ENCODE measurements around the gene PRR16. TPM values are rescaled to one million over a fixed set of nuclear protein-coding genes. Genes with fewer than 3 reads are reported as not detected.
A peak's percentile ranks its signal among the peaks of the same experiment; 100 is the strongest.

Gene PRR16
- total RNA-seq, 1 donor from 2014 or later: 18.3 TPM

GRCh38 chr5:120466341-120467006 is 2.4 kb downstream of the PRR16 start:
- Mint-ChIP-seq H3K36me3 (ENCODE audit: unreplicated experiment) (no peaks in the 10 kb centered on the region), H3K9me3 (ENCODE audit: unreplicated experiment) (no peaks in the 10 kb centered on the region), H3K27me3 (ENCODE audit: unreplicated experiment) (no peaks in the 10 kb centered on the region), H3K4me1 (ENCODE audit: unreplicated experiment) (peaks cover 47% of the 10 kb centered on the region), H3K27ac (ENCODE audit: unreplicated experiment) (peak overlapping the region; percentile 89), H3K4me3 (ENCODE audit: unreplicated experiment) (peak overlapping the region; percentile 94)
- TF ChIP-seq, protein P1, sequence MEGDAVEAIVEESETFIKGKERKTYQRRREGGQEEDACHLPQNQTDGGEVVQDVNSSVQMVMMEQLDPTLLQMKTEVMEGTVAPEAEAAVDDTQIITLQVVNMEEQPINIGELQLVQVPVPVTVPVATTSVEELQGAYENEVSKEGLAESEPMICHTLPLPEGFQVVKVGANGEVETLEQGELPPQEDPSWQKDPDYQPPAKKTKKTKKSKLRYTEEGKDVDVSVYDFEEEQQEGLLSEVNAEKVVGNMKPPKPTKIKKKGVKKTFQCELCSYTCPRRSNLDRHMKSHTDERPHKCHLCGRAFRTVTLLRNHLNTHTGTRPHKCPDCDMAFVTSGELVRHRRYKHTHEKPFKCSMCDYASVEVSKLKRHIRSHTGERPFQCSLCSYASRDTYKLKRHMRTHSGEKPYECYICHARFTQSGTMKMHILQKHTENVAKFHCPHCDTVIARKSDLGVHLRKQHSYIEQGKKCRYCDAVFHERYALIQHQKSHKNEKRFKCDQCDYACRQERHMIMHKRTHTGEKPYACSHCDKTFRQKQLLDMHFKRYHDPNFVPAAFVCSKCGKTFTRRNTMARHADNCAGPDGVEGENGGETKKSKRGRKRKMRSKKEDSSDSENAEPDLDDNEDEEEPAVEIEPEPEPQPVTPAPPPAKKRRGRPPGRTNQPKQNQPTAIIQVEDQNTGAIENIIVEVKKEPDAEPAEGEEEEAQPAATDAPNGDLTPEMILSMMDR (IDR thresholded peaks at IDR 0.05): no peak
- DNase-seq (ENCODE audit: extremely low spot score, unreplicated experiment): no peak

- H3K4me1 Mint-ChIP-seq (ENCODE audit: unreplicated experiment): peaks cover 56% of the 10 kb centered on the region
- TF ChIP-seq, protein P1 (IDR thresholded peaks at IDR 0.05): no peak
- no peak overlapping the region for H3K27ac Mint-ChIP-seq (ENCODE audit: unreplicated experiment)
- no peaks in the 10 kb centered on the region for H3K36me3 Mint-ChIP-seq (ENCODE audit: unreplicated experiment)
- no peak for DNase-seq (ENCODE audit: extremely low spot score, unreplicated experiment)
- no peaks in the 10 kb centered on the region for H3K27me3 Mint-ChIP-seq (ENCODE audit: unreplicated experiment)
- no peaks in the 10 kb centered on the region for H3K9me3 Mint-ChIP-seq (ENCODE audit: unreplicated experiment)
- no peak overlapping the region for H3K4me3 Mint-ChIP-seq (ENCODE audit: unreplicated experiment)
Observed at GRCh38 chr5:120471971-120472370, 7.9 kb downstream of the PRR16 start.

- no peak for DNase-seq (ENCODE audit: extremely low spot score, unreplicated experiment)
- Mint-ChIP-seq H3K36me3 (ENCODE audit: unreplicated experiment) (no peaks in the 10 kb centered on the region), H3K4me1 (ENCODE audit: unreplicated experiment) (peaks cover 48% of the 10 kb centered on the region), H3K4me3 (ENCODE audit: unreplicated experiment) (no peak overlapping the region), H3K27ac (ENCODE audit: unreplicated experiment) (no peak overlapping the region), H3K9me3 (ENCODE audit: unreplicated experiment) (no peaks in the 10 kb centered on the region), H3K27me3 (ENCODE audit: unreplicated experiment) (no peaks in the 10 kb centered on the region)
- TF ChIP-seq, protein P1 (IDR thresholded peaks at IDR 0.05): no peak
Observed at GRCh38 chr5:120472911-120473310, 8.8 kb downstream of the PRR16 start.

- H3K4me3 Mint-ChIP-seq (ENCODE audit: unreplicated experiment): no peak overlapping the region
- H3K27ac Mint-ChIP-seq (ENCODE audit: unreplicated experiment): no peak overlapping the region
- DNase-seq (ENCODE audit: extremely low spot score, unreplicated experiment): no peak
- H3K9me3 Mint-ChIP-seq (ENCODE audit: unreplicated experiment): no peaks in the 10 kb centered on the region
- peaks cover 44% of the 10 kb centered on the region for H3K4me1 Mint-ChIP-seq (ENCODE audit: unreplicated experiment)
- H3K27me3 Mint-ChIP-seq (ENCODE audit: unreplicated experiment): no peaks in the 10 kb centered on the region
- TF ChIP-seq, protein P1 (IDR thresholded peaks at IDR 0.05): peak; percentile 43
- H3K36me3 Mint-ChIP-seq (ENCODE audit: unreplicated experiment): no peaks in the 10 kb centered on the region
Observed at GRCh38 chr5:120473332-120473731, 9.2 kb downstream of the PRR16 start.

DNA sequence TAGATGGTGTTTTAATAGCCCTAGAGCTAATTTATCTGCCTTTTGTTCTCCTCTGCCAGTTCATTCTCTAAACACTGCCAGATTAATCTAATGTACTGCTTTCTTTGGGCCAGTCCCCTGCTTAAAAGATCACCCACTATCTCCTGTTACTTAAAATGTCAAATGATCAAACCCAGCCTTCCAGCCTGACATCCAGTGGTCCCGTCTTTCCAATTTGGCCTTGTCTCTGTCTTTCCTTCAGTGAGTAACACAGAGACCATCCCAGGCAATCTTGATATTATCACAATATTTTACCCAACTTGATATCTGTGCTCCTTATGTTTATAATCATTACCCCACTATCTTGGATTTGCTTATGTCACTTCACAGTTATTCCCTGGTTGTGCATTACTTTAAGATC is 12.0 kb downstream of the PRR16 start:
- Mint-ChIP-seq H3K27me3 (ENCODE audit: unreplicated experiment) (no peaks in the 10 kb centered on the region), H3K36me3 (ENCODE audit: unreplicated experiment) (no peaks in the 10 kb centered on the region), H3K9me3 (ENCODE audit: unreplicated experiment) (no peaks in the 10 kb centered on the region), H3K27ac (ENCODE audit: unreplicated experiment) (no peak overlapping the region), H3K4me3 (ENCODE audit: unreplicated experiment) (no peak overlapping the region), H3K4me1 (ENCODE audit: unreplicated experiment) (peaks cover 48% of the 10 kb centered on the region)
- TF ChIP-seq, protein P1 (IDR thresholded peaks at IDR 0.05): no peak
- DNase-seq (ENCODE audit: extremely low spot score, unreplicated experiment): no peak
